Measurements from ENCODE around the gene TPST1. TPM values are rescaled to one million over a fixed set of nuclear protein-coding genes. Genes with fewer than 3 reads are reported as not detected.

The TPST1 gene
- total RNA-seq, 1 donor = 59.7 TPM

DNA sequence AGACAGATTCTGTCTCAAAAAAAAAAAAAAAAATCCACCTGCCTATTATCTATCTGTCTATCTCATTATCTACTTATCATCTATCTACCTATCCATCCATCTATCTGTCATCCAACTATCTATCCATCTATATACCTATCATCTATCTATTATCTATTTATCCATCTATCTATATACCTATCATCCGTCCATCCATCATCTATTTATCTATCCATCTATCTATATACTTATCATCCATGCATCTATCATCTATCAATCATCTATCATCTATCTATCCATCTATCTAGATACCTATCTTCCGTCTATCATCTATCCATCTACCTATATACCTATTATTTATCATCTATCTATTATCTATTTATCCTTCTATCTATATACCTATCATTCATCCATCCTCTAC lies 16.5 kb upstream of the TPST1 start:
- DNase-seq (ENCODE audit: low read depth) = no peak
- TF ChIP-seq, protein P1, sequence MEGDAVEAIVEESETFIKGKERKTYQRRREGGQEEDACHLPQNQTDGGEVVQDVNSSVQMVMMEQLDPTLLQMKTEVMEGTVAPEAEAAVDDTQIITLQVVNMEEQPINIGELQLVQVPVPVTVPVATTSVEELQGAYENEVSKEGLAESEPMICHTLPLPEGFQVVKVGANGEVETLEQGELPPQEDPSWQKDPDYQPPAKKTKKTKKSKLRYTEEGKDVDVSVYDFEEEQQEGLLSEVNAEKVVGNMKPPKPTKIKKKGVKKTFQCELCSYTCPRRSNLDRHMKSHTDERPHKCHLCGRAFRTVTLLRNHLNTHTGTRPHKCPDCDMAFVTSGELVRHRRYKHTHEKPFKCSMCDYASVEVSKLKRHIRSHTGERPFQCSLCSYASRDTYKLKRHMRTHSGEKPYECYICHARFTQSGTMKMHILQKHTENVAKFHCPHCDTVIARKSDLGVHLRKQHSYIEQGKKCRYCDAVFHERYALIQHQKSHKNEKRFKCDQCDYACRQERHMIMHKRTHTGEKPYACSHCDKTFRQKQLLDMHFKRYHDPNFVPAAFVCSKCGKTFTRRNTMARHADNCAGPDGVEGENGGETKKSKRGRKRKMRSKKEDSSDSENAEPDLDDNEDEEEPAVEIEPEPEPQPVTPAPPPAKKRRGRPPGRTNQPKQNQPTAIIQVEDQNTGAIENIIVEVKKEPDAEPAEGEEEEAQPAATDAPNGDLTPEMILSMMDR (IDR thresholded peaks at IDR 0.05; ENCODE audit: insufficient read depth, low read length) = no peak
- no peak overlapping the region for H3K4me3 ChIP-seq (ENCODE audit: low read depth, low read length)

- no peak overlapping the region for H3K4me3 ChIP-seq (ENCODE audit: low read depth, low read length)
- TF ChIP-seq, protein P1 (IDR thresholded peaks at IDR 0.05; ENCODE audit: insufficient read depth, low read length) = no peak
- DNase-seq (ENCODE audit: low read depth) = no peak
Measured at GRCh38 chr7:66189695-66190503, 15.2 kb upstream of the TPST1 start.

DNA sequence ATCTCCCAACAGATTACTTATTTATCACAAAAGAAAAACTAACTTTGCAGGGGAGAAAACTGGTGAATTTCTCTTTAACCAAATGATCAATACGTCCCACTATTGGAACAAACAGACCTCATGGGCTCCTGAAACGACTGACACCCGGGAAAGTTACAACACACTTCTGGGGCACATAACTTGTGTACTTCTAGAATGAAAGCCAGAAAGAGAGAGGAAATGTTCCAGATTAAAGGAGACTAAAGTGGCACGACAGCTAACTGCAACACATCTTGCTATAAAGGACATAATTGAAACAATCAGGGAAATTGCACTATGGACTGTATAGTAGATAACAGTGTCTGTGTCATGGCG lies 14.7 kb upstream of the TPST1 start:
- no peak overlapping the region for H3K4me3 ChIP-seq (ENCODE audit: low read depth, low read length)
- TF ChIP-seq, protein P1 (IDR thresholded peaks at IDR 0.05; ENCODE audit: insufficient read depth, low read length) = no peak
- DNase-seq (ENCODE audit: low read depth) = no peak

DNA sequence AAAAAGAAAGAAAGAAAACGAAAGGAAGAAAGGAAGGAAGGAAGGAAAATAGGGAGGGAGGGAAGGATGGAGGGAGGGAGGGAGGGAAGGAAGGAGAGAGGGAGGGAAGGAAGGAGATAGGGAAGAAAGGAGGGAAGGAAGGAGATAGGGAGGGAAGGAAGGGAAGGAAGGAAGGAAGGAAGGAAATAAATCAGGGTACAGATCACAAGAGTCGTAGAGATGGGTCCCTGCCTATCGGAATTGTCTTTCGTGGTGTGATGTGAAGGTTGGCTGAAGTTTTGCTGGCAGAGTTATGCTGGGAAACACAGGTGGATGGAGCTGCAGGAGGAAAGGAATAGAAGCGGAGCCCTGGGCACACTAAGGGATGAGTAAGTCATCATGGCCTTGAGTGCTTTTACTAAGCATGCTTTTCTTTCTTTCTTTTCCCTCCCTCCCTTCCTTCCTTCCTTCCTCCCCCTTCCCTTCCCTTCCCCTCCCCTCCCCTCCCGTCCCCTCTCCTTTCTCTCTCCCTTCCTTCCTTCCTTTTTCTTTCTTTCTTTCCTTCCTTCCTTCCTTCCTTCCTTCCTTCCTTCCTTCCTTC lies 11.9 kb upstream of the TPST1 start:
- no peak for DNase-seq (ENCODE audit: low read depth)
- no peak overlapping the region for H3K4me3 ChIP-seq (ENCODE audit: low read depth, low read length)
- TF ChIP-seq, protein P1 (IDR thresholded peaks at IDR 0.05; ENCODE audit: insufficient read depth, low read length) = no peak

DNA sequence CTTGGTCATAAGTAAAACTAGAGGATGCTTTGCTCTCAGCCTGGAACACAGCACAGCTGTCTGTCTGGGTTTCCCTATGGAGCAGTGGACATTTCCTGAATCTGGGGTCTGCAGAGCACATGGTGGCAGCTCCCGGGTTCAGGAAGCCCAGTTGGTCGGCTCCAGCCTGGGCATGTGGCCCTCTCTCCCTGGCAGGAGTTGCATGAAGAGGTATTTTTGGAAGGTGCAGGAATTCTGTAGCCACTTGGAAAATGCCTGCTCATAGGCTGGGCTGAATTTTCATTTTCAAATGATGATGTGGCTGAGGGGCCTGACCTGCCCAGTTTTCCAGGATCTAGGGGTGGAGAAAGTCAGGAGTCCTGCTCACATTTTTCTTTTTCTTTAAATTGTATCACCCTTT lies 6.7 kb upstream of the TPST1 start:
- no peak for DNase-seq (ENCODE audit: low read depth)
- TF ChIP-seq, protein P1 (IDR thresholded peaks at IDR 0.05; ENCODE audit: insufficient read depth, low read length) = no peak
- H3K4me3 ChIP-seq (ENCODE audit: low read depth, low read length) = no peak overlapping the region

- TF ChIP-seq, protein P1 (IDR thresholded peaks at IDR 0.05; ENCODE audit: insufficient read depth, low read length) = no peak
- DNase-seq (ENCODE audit: low read depth) = no peak
- no peak overlapping the region for H3K4me3 ChIP-seq (ENCODE audit: low read depth, low read length)
Measured at GRCh38 chr7:66198956-66199355, 6.2 kb upstream of the TPST1 start.
